ENCODE results near the gene SAMD4A. TPM values are rescaled to one million over a fixed set of nuclear protein-coding genes. Genes with fewer than 3 reads are reported as not detected.
"Not testable (repeated sequence)": the region's sequence is repeated elsewhere in the genome, so short reads cannot be mapped to it uniquely, and the experiment has no call there.

SAMD4A gene
- total RNA-seq, 1 experiment from 2014 or later, result 18.3 TPM

- BruUV-seq (replicated peaks), result no TSS peak
- 0 out of 2 replicates have a peak, but pooled peaks cover 5% of the 10 kb centered on the region for H3K4me1 ChIP-seq (replicated peaks; ENCODE audit: insufficient read depth)
- no peak for DNase-seq
- H4K20me1 ChIP-seq (ENCODE audit: insufficient read depth), result 0 out of 2 replicates have a peak, but pooled peaks cover 3% of the 10 kb centered on the region
- H3K9me3 ChIP-seq (ENCODE audit: insufficient read depth, low read depth), result no peaks in the 10 kb centered on the region
- H3K27ac ChIP-seq, result no peak overlapping the region
- ChIA-PET POLR2A (ENCODE audit: unreplicated experiment) (no interaction called here), CTCF (interaction anchor here (0.6 kb wide), 2 partner anchors 19 to 34 kb away, joined by 3 read pairs; no protein-coding TSS in a partner anchor)
- TF ChIP-seq EZH2 (IDR thresholded peaks at IDR 0.05; ENCODE audit: low read depth) (no peak), CTCF (conservative IDR thresholded peaks at IDR 0.05) (no peak)
- no peaks in the 10 kb centered on the region for H3K27me3 ChIP-seq (ENCODE audit: insufficient read depth, low read depth)
- H3K9me2 ChIP-seq (ENCODE audit: insufficient read depth), result no peaks in the 10 kb centered on the region
- H3K4me2 ChIP-seq, result no peak overlapping the region
- H3K36me3 ChIP-seq (ENCODE audit: low read depth), result no peaks in the 10 kb centered on the region
- H3F3A ChIP-seq (ENCODE audit: insufficient read depth, low read depth), result no peaks in the 10 kb centered on the region
- no peak overlapping the region for H3K4me3 ChIP-seq
- H2AFZ ChIP-seq, result no peak overlapping the region
- intact Hi-C loops (cut with micrococcal nuclease; ENCODE audit: unreplicated experiment), result no loop called here
- H3K79me2 ChIP-seq (ENCODE audit: low read depth), result no peaks in the 10 kb centered on the region; the same call in 1 of the 2 replicates
Observed at GRCh38 chr14:54622192-54622958, 55.4 kb downstream of the SAMD4A start.

DNA sequence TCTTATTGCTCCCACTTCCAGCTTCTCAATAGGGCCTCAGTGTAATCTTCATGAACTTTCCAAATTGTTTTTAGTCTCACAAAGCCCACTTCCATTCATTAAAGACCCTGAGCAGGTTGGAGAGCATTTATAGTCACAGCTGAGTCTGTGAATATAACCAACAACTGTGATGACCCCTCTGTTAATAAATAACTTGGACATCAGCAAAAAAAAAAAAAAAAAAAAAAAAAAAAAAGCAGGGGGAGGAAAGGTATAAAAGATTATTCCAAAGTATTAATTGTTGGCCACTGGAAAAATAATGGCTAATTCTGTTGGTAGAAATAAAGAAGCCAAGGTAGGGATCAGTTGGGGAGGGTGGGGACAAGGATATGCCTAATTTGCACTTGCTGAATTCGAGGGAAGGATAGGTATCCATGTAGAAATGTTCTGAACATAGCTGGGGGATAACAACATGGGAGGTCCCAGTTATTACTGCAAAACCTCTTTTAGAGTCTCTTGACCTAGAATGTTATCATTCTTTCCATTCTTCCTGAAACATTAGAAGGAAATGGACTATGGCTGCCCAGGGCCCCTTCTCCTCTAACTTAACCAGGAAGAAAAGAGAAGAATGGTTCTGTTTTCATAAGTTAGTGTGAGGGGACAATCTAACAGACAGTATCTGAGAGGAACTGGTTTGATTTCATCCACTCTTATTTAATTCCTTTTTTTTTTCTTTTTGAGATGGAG, 56.5 kb downstream of the SAMD4A start:
- Histone ChIP-seq H3K9me2 (ENCODE audit: insufficient read depth) (no peaks in the 10 kb centered on the region), H3K79me2 (ENCODE audit: low read depth) (no peaks in the 10 kb centered on the region; the same call in 1 of the 2 replicates), H2AFZ (no peak overlapping the region), H3K27me3 (ENCODE audit: insufficient read depth, low read depth) (no peaks in the 10 kb centered on the region), H3K4me1 (replicated peaks; ENCODE audit: insufficient read depth) (0 out of 2 replicates have a peak, but pooled peaks cover 5% of the 10 kb centered on the region), H3K4me2 (no peak overlapping the region), H3K4me3 (no peak overlapping the region), H3K9me3 (ENCODE audit: insufficient read depth, low read depth) (no peaks in the 10 kb centered on the region), H3K36me3 (ENCODE audit: low read depth) (no peaks in the 10 kb centered on the region), H4K20me1 (ENCODE audit: insufficient read depth) (0 out of 2 replicates have a peak, but pooled peaks cover 3% of the 10 kb centered on the region), H3K27ac (no peak overlapping the region), H3F3A (ENCODE audit: insufficient read depth, low read depth) (no peaks in the 10 kb centered on the region)
- intact Hi-C loops (cut with micrococcal nuclease; ENCODE audit: unreplicated experiment), result no loop called here
- BruUV-seq (replicated peaks), result no TSS peak
- TF ChIP-seq CTCF (conservative IDR thresholded peaks at IDR 0.05) (no peak), EZH2 (IDR thresholded peaks at IDR 0.05; ENCODE audit: low read depth) (no peak)
- CTCF ChIA-PET, result interaction anchor here (0.6 kb wide), 1 partner anchor 20 kb away, joined by 3 read pairs; no protein-coding TSS in a partner anchor
- DNase-seq, result no peak
- POLR2A ChIA-PET (ENCODE audit: unreplicated experiment), result no interaction called here

GRCh38 chr14:54624005-54624358, 57.1 kb downstream of the SAMD4A start:
- H3K79me2 ChIP-seq (ENCODE audit: low read depth); H3K9me3 ChIP-seq (ENCODE audit: insufficient read depth, low read depth); H3K27ac ChIP-seq; H3K36me3 ChIP-seq (ENCODE audit: low read depth); H4K20me1 ChIP-seq (ENCODE audit: insufficient read depth); H3F3A ChIP-seq (ENCODE audit: insufficient read depth, low read depth); POLR2A ChIA-PET (ENCODE audit: unreplicated experiment); H2AFZ ChIP-seq; H3K4me3 ChIP-seq; BruUV-seq (replicated peaks); H3K4me2 ChIP-seq; H3K9me2 ChIP-seq (ENCODE audit: insufficient read depth); intact Hi-C loops (cut with micrococcal nuclease; ENCODE audit: unreplicated experiment); DNase-seq; H3K27me3 ChIP-seq (ENCODE audit: insufficient read depth, low read depth); H3K4me1 ChIP-seq (replicated peaks; ENCODE audit: insufficient read depth); CTCF ChIA-PET: not testable (repeated sequence)

All from PC-9 (cell line).